NCI-H526 (cell line): ENCODE measurements around the gene SHC4.
"Not testable (repeated sequence)": the region's sequence is repeated elsewhere in the genome, so short reads cannot be mapped to it uniquely, and the experiment has no call there.

Source experiments
- DNase-seq, 2 experiments: peaks; one replicate each; lab custom pipeline; 2025; lab: John Stamatoyannopoulos, UW

The SHC4 gene

GRCh38 chr15:48924528-48925393, 39.0 kb downstream of the SHC4 start:
- peak in 1 of 2 experiments; percentile 25 for DNase-seq

- no peak for DNase-seq
Measured at GRCh38 chr15:48922046-48922445, 41.7 kb downstream of the SHC4 start.

- DNase-seq = no peak
Measured at GRCh38 chr15:48916721-48917120, 47.0 kb downstream of the SHC4 start.

- DNase-seq = no peak
Measured at GRCh38 chr15:48915861-48916260, 47.9 kb downstream of the SHC4 start.

- no peak for DNase-seq
Measured at GRCh38 chr15:48914717-48915116, 49.0 kb downstream of the SHC4 start.

- no peak for DNase-seq
Measured at GRCh38 chr15:48913141-48913540, 50.6 kb downstream of the SHC4 start.

- not testable (repeated sequence) for DNase-seq
Measured at GRCh38 chr15:48910554-48910953, 53.2 kb downstream of the SHC4 start.

- DNase-seq = not testable (repeated sequence)
Measured at GRCh38 chr15:48909313-48909712, 54.4 kb downstream of the SHC4 start.

- no peak for DNase-seq
Measured at GRCh38 chr15:48905847-48906246, 57.9 kb downstream of the SHC4 start.

- DNase-seq = no peak
Measured at GRCh38 chr15:48905216-48905615, 58.5 kb downstream of the SHC4 start.

GRCh38 chr15:48904758-48905157, 59.0 kb downstream of the SHC4 start:
- no peak for DNase-seq

GRCh38 chr15:48899793-48900192, 63.9 kb downstream of the SHC4 start:
- no peak for DNase-seq

- no peak for DNase-seq
Measured at GRCh38 chr15:48898446-48898845, 65.3 kb downstream of the SHC4 start.

GRCh38 chr15:48898032-48898431, 65.7 kb downstream of the SHC4 start:
- peak; percentile 3 to 21 for DNase-seq

- DNase-seq = peak in 1 of 2 experiments; percentile 47
Measured at GRCh38 chr15:48896869-48897814, 66.6 kb downstream of the SHC4 start.

- no peak for DNase-seq
Measured at GRCh38 chr15:48893311-48893710, 70.4 kb downstream of the SHC4 start.

GRCh38 chr15:48891232-48891765, 72.4 kb downstream of the SHC4 start:
- peak in 1 of 2 experiments; percentile 35 for DNase-seq

GRCh38 chr15:48890375-48890972, 73.2 kb downstream of the SHC4 start:
- DNase-seq = peak; percentile 18 to 33

- DNase-seq = no peak
Measured at GRCh38 chr15:48889925-48890324, 73.8 kb downstream of the SHC4 start.

- DNase-seq = no peak
Measured at GRCh38 chr15:48888836-48889235, 74.9 kb downstream of the SHC4 start.

GRCh38 chr15:48888191-48888590, 75.5 kb downstream of the SHC4 start:
- DNase-seq = no peak

GRCh38 chr15:48887144-48887543, 76.6 kb downstream of the SHC4 start:
- DNase-seq = peak; percentile 25 to 47
